ENCODE results near the gene PRR36.

Gene PRR36

DNA sequence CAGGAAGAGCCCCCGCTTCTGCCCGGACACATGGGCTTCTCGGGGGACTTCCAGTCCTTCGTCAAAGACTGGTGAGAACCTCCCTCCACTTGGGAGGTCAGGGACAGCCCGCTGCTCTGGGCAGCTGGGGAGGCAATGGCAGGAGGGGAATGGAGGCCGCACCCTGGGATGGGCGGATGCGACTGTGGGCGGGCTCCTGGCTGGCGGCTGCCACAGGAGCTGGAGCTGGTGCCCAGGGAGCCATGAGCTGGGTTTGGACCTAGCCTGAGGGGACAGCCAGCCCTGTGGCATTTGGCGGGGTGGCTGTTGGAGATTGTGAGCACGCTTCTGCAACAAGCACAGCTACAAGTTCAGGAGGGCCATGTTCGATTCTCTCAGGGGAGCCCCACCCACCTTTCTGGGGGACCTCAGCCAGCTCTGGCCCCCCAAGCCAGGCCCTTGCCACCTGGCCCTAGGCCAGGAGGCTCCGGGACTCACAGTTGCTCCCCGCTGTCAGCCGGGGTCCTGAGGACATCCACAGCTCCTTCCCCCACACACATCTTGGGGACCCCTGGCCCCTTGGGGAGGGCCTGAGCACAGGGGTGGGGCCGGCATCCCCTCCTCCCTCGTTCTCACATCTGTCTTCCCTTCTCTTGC, 37.4 kb upstream of the PRR36 start:
- DNase-seq (ENCODE audit: low spot score): no peak
- TF ChIP-seq, protein P1, sequence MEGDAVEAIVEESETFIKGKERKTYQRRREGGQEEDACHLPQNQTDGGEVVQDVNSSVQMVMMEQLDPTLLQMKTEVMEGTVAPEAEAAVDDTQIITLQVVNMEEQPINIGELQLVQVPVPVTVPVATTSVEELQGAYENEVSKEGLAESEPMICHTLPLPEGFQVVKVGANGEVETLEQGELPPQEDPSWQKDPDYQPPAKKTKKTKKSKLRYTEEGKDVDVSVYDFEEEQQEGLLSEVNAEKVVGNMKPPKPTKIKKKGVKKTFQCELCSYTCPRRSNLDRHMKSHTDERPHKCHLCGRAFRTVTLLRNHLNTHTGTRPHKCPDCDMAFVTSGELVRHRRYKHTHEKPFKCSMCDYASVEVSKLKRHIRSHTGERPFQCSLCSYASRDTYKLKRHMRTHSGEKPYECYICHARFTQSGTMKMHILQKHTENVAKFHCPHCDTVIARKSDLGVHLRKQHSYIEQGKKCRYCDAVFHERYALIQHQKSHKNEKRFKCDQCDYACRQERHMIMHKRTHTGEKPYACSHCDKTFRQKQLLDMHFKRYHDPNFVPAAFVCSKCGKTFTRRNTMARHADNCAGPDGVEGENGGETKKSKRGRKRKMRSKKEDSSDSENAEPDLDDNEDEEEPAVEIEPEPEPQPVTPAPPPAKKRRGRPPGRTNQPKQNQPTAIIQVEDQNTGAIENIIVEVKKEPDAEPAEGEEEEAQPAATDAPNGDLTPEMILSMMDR (IDR thresholded peaks at IDR 0.05; ENCODE audit: extremely low read depth, missing control alignments): no peak

GRCh38 chr19:7910321-7911161, 36.4 kb upstream of the PRR36 start:
- DNase-seq (ENCODE audit: low spot score): no peak
- TF ChIP-seq, protein P1 (IDR thresholded peaks at IDR 0.05; ENCODE audit: extremely low read depth, missing control alignments): no peak

DNA sequence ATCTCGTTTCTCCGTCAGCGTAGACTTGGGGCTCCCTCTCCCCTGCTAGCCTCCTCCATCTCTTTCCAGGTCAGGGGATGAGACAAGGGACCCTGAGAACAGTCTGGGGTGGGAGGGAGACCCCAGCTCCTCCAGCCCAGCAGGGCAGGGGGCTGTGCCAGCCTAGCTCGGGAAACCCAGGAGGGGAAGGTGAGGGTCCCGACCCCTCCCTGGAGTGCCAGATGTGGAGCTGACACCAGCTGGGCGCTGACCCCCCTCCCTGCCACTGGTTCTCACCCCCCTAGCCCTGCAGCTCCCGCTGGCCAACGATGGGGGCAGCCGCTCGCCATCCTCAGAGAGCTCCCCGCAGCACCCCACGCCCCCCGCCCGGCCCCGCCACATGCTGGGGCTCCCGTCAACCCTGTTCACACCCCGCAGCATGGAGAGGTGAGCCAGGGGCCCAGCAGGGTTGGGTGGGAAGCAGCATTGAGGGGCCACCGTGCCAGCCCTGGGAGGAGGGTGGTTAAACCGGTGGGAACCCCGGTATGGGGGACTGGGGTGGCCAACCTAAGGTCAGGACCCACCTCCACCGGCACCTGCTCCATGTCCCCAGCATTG, 35.4 kb upstream of the PRR36 start:
- TF ChIP-seq, protein P1 (IDR thresholded peaks at IDR 0.05; ENCODE audit: extremely low read depth, missing control alignments): no peak

GRCh38 chr19:7908742-7909461, 34.7 kb upstream of the PRR36 start:
- TF ChIP-seq, protein P1 (IDR thresholded peaks at IDR 0.05; ENCODE audit: extremely low read depth, missing control alignments): no peak

More for the DNA sequence above, 35.4 kb upstream of the PRR36 start:
- DNase-seq (ENCODE audit: low spot score): no peak

GRCh38 chr19:7908078-7908699, 34.0 kb upstream of the PRR36 start:
- no peak for DNase-seq (ENCODE audit: low spot score)
- TF ChIP-seq, protein P1 (IDR thresholded peaks at IDR 0.05; ENCODE audit: extremely low read depth, missing control alignments): no peak

More at GRCh38 chr19:7908742-7909461, 34.7 kb upstream of the PRR36 start:
- no peak for DNase-seq (ENCODE audit: low spot score)

GRCh38 chr19:7907544-7907943, 33.4 kb upstream of the PRR36 start:
- TF ChIP-seq, protein P1 (IDR thresholded peaks at IDR 0.05; ENCODE audit: extremely low read depth, missing control alignments): no peak
- no peak for DNase-seq (ENCODE audit: low spot score)

All from GM20000 (cell line).